ENCODE data around the gene ATP2B2. TPM values are rescaled to one million over a fixed set of nuclear protein-coding genes. Genes with fewer than 3 reads are reported as not detected.
"Not testable (repeated sequence)": the region's sequence is repeated elsewhere in the genome, so short reads cannot be mapped to it uniquely, and the experiment has no call there.

The ATP2B2 gene
- total and polyA plus RNA-seq, 9 of the 15 experiments (the other 6 are each of a cell fraction or from before 2014, with no cell fraction given), result 0.06 TPM; not detected in 8

- TF ChIP-seq CREB1 (IDR thresholded peaks at IDR 0.05) (no peak), CREB1 (CRISPR knock-in tag; IDR thresholded peaks at IDR 0.05) (no peak)
Observed at GRCh38 chr3:10382892-10383849, 122.2 kb downstream of the ATP2B2 start (continued).

GRCh38 chr3:10382445-10382844 is 122.9 kb downstream of the ATP2B2 start:
- not testable (repeated sequence) for H3K27ac ChIP-seq (ENCODE audit: extremely low read depth, low read depth, low read length)

More at GRCh38 chr3:10382445-10382844, 122.9 kb downstream of the ATP2B2 start:
- in situ Hi-C loops (cut with MboI); intact Hi-C loops (cut with micrococcal nuclease); CTCF ChIA-PET (ENCODE audit: low intra/inter-chr PET ratio); H2AFZ ChIP-seq (ENCODE audit: low read depth, low read length); H3K79me2 ChIP-seq (ENCODE audit: control insufficient read depth, insufficient read depth, low read length); H3K9ac ChIP-seq (ENCODE audit: insufficient read depth in 1 of 2, low read depth in 2 of 2, low read length in 2 of 2); ATAC-seq; H3K36me3 ChIP-seq (ENCODE audit: control insufficient read depth, insufficient read depth, low read length); POLR2A ChIA-PET; FAIRE-seq; H4K20me1 ChIP-seq (replicated peaks; ENCODE audit: control insufficient read depth, insufficient read depth, low read length); H3K4me3 ChIP-seq; H3K4me1 ChIP-seq (replicated peaks in 1 of 2; ENCODE audit: control insufficient read depth in 2 of 2, insufficient read depth in 2 of 2, low read length in 2 of 2); DNase-seq (ENCODE audit: extremely low read depth in 1 of 4, low spot score in 3 of 4); H3K4me2 ChIP-seq (ENCODE audit: insufficient read depth, low read length); H3K9me1 ChIP-seq (ENCODE audit: control insufficient read depth, insufficient read depth, low read length); H3K9me3 ChIP-seq (replicated peaks; ENCODE audit: control insufficient read depth, insufficient read depth, low read depth, low read length); BruUV-seq (replicated peaks): not testable (repeated sequence)
- 2% methylated on average over 3 of the region's 3 CpGs for WGBS (ENCODE audit: insufficient coverage, low coverage, missing lambda C conversion rate)
- H3K27me3 ChIP-seq (ENCODE audit: control insufficient read depth in 2 of 2, insufficient read depth in 2 of 2, low read length in 2 of 2), result peaks cover 23 to 52% of the 10 kb centered on the region in 2 experiments
